ENCODE results near the gene MTHFD1L.

MTHFD1L gene

DNA sequence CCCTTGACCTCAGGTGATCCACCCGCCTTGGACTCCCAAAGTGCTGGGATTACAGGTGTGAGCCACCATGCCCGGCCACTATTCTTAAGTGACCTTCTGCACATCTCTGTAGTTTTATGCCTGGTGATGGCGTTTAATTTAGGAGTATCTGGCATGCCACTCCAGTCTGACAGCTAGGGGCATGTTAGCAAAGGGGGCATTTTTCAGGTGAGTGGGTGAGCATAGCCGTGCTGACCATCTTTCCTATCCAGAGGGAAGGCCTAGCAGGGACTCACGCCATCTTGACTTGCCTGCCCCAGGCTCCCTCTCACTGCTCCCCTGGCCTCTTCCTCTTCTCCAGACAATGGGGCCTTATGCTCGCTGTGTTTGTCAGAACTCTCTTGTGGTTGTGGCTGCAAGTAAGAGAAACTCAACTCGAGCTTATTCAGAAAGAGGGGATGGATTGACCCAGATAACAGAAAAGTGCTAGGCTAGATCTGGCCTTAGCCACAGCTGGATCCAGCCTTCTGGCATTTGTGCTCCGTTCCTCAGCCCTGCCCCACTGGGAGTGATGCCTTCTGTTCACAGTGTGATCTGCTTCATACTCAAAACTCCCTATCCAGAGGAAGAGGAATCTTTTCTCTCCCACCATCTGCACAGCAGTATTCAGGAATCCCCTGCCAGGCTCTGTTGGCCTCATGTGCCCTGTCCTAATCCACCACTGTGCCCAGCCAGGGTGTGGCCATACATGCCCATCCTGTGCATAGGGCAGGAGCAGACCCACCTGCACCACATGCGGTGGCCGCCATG, 199.7 kb downstream of the MTHFD1L start:
- Histone ChIP-seq H3K36me3 (no peaks in the 10 kb centered on the region; the same call in 1 of the 2 replicates), H3K27me3 (no peaks in the 10 kb centered on the region), H3K4me3 (ENCODE audit: low read depth, low read length) (no peak overlapping the region), H3K9me3 (no peaks in the 10 kb centered on the region), H3K4me1 (peaks cover 4% of the 10 kb centered on the region)
- TF ChIP-seq, protein P1, sequence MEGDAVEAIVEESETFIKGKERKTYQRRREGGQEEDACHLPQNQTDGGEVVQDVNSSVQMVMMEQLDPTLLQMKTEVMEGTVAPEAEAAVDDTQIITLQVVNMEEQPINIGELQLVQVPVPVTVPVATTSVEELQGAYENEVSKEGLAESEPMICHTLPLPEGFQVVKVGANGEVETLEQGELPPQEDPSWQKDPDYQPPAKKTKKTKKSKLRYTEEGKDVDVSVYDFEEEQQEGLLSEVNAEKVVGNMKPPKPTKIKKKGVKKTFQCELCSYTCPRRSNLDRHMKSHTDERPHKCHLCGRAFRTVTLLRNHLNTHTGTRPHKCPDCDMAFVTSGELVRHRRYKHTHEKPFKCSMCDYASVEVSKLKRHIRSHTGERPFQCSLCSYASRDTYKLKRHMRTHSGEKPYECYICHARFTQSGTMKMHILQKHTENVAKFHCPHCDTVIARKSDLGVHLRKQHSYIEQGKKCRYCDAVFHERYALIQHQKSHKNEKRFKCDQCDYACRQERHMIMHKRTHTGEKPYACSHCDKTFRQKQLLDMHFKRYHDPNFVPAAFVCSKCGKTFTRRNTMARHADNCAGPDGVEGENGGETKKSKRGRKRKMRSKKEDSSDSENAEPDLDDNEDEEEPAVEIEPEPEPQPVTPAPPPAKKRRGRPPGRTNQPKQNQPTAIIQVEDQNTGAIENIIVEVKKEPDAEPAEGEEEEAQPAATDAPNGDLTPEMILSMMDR (IDR thresholded peaks at IDR 0.05; ENCODE audit: low read depth, low read length) = no peak
- no peak for DNase-seq

DNA sequence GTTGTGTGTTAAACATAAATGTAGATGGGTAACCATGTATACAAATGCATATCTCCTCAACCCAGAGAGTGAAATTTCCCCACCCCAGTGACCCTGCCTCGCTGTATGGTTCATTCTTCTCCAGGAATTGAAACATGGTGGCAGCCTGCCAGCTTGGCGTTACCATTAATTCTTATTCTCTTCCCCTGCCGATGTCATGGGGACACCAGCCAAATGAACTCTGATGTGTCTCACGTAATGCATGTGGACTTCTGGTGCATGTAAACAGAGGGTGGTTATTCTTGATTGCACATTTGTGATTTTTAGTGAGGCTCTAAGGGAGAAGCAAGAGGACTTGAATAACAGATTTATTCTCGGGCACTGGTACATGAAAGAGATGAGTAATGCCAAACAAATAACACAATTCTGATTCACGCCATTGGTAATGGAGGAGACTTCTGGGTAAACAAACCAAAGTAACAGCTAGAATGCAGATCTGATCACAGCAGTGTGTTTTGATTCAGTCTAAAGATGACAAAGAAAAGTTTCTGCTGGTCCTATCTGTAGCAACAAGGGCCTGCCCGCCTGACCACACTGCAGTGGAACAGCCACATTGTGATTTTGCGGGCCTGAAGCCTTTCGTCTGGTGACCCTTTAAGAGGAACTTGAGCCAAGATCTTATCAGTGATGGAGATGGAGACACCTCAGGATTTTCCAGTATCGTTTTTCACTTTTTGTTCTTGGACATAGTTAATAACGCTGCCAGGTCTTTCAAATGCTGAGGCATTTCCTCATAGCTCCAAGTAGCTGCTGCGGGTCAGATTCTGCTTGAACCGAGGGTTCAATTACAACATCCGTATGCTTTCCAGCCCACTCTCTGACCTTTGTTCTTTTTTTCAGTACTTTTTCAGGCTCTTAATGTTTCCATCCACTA, 202.4 kb downstream of the MTHFD1L start:
- peak; percentile 35 for DNase-seq
- H3K4me3 ChIP-seq (ENCODE audit: low read depth, low read length) = no peak overlapping the region

DNA sequence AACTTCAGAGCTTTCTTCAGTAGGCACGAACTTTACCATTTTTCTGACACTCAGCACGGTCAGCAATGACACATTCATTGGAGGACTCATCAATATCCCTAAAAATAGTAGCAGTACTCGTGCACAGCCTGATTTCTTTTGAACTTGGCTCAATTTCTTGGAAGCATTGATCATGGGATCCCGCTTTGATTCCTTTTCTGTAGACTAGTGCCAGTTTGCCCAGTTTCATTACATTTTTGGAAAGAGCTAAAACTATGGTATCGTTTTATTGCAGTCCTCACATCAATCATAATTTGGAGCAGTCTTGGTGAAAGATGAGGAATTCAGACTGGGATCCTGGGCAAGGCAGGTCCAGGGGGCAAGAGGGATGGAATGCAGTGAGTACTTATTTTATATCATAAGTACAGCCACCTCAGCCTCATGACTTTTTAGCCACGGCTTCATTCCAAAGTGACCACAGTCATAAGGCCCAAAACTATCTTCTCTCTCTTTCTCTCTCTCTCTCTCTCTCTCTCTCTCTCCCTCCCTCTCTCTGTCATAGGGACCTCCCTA, 203.3 kb downstream of the MTHFD1L start:
- Histone ChIP-seq H3K27me3 (no peaks in the 10 kb centered on the region), H3K36me3 (no peaks in the 10 kb centered on the region; the same call in 1 of the 2 replicates), H3K9me3 (no peaks in the 10 kb centered on the region), H3K4me1 (peaks cover 7% of the 10 kb centered on the region; the same call in 1 of the 2 replicates), H3K4me3 (ENCODE audit: low read depth, low read length) (no peak overlapping the region)
- TF ChIP-seq, protein P1 (IDR thresholded peaks at IDR 0.05; ENCODE audit: low read depth, low read length) = no peak
- DNase-seq = no peak

More for the DNA sequence above, 202.4 kb downstream of the MTHFD1L start:
- Histone ChIP-seq H3K9me3 (no peaks in the 10 kb centered on the region), H3K4me1 (peaks cover 7% of the 10 kb centered on the region; the same call in 1 of the 2 replicates), H3K36me3 (no peaks in the 10 kb centered on the region; the same call in 1 of the 2 replicates), H3K27me3 (no peaks in the 10 kb centered on the region)
- TF ChIP-seq, protein P1 (IDR thresholded peaks at IDR 0.05; ENCODE audit: low read depth, low read length) = no peak

DNA sequence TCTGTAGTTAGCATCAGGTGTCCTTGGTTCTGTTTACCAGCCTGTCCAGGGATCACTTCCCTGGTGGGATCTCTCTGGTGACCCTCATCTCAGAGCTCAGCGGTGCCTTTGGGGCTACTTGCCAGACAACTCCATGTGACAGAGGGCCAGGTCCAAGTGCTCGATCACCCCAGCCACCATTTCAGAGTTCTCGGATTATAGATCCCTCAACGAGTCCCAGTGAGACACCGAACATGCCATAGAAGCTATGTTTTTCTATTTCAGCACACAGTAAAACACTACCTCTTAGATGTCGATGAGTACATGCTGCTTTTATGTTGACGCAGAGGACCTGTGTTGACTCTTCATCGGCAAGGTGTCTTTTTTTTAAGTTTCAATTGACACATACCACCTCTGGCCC, 204.1 kb downstream of the MTHFD1L start:
- H3K4me1 ChIP-seq = peaks cover 7% of the 10 kb centered on the region; the same call in 1 of the 2 replicates
- H3K9me3 ChIP-seq = no peaks in the 10 kb centered on the region
- no peak overlapping the region for H3K4me3 ChIP-seq (ENCODE audit: low read depth, low read length)
- DNase-seq = no peak
- no peaks in the 10 kb centered on the region; the same call in 1 of the 2 replicates for H3K36me3 ChIP-seq
- TF ChIP-seq, protein P1 (IDR thresholded peaks at IDR 0.05; ENCODE audit: low read depth, low read length) = no peak
- no peaks in the 10 kb centered on the region for H3K27me3 ChIP-seq

DNA sequence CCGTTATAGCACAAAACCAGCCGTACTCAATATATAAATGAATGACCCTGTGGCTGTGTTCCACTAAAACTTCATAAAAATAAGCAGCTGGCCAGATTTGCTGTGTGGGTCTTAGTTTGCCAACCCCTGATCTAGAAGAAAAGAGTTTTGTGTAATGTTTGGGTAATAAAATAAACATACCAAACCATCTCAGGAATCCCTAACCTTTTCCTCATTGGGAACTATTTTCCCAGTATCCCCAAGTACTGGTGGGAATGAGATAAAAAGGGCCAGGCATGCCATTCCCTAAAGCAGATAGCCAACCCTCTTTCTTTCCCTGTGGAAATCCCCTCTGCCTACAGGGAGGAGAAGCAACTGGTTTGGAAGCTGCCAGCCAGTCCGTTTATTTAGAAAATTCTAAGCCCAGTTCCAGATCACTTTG, 205.1 kb downstream of the MTHFD1L start:
- Histone ChIP-seq H3K4me1 (peaks cover 7% of the 10 kb centered on the region; the same call in 1 of the 2 replicates), H3K27me3 (no peaks in the 10 kb centered on the region), H3K4me3 (ENCODE audit: low read depth, low read length) (no peak overlapping the region), H3K36me3 (no peaks in the 10 kb centered on the region; the same call in 1 of the 2 replicates), H3K9me3 (no peaks in the 10 kb centered on the region)
- no peak for DNase-seq
- TF ChIP-seq, protein P1 (IDR thresholded peaks at IDR 0.05; ENCODE audit: low read depth, low read length) = no peak
